ENCODE results near the gene HEG1.
"Not testable (repeated sequence)": the region's sequence is repeated elsewhere in the genome, so short reads cannot be mapped to it uniquely, and the experiment has no call there.

The HEG1 gene

GRCh38 chr3:125085166-125085565 is 29.4 kb upstream of the HEG1 start:
- no peaks in the 10 kb centered on the region for H3K4me1 ChIP-seq (ENCODE audit: low read depth, poor library complexity, severe bottlenecking)

GRCh38 chr3:125083776-125084175 is 28.0 kb upstream of the HEG1 start:
- Histone ChIP-seq H3K36me3 (ENCODE audit: insufficient read depth) (no peaks in the 10 kb centered on the region), H2AFZ (ENCODE audit: low read depth) (no peak overlapping the region), H3K27me3 (ENCODE audit: insufficient read depth, low read depth) (no peaks in the 10 kb centered on the region), H3K9ac (no peak overlapping the region), H3K4me1 (ENCODE audit: low read depth, poor library complexity, severe bottlenecking) (no peaks in the 10 kb centered on the region), H3K4me3 (IDR thresholded peaks at IDR 0.05; ENCODE audit: insufficient read depth, low read depth, low read length) (no peak overlapping the region), H3K27ac (no peak overlapping the region), H3K4me2 (no peak overlapping the region), H4K20me1 (ENCODE audit: insufficient read depth) (no peaks in the 10 kb centered on the region), H3K79me2 (ENCODE audit: insufficient read depth, low read depth) (no peaks in the 10 kb centered on the region)
- TF ChIP-seq CTCF (conservative IDR thresholded peaks at IDR 0.05; ENCODE audit: low read depth, low read length): no peak

More at GRCh38 chr3:125085166-125085565, 29.4 kb upstream of the HEG1 start:
- no peaks in the 10 kb centered on the region for H4K20me1 ChIP-seq (ENCODE audit: insufficient read depth)
- H3K4me3 ChIP-seq (IDR thresholded peaks at IDR 0.05; ENCODE audit: insufficient read depth, low read depth, low read length): no peak overlapping the region
- H3K9ac ChIP-seq: no peak overlapping the region
- no peak for TF ChIP-seq CTCF (conservative IDR thresholded peaks at IDR 0.05; ENCODE audit: low read depth, low read length)
- H3K27me3 ChIP-seq (ENCODE audit: insufficient read depth, low read depth): no peaks in the 10 kb centered on the region
- no peaks in the 10 kb centered on the region for H3K36me3 ChIP-seq (ENCODE audit: insufficient read depth)
- no peak overlapping the region for H3K27ac ChIP-seq
- no peak overlapping the region for H2AFZ ChIP-seq (ENCODE audit: low read depth)
- H3K79me2 ChIP-seq (ENCODE audit: insufficient read depth, low read depth): no peaks in the 10 kb centered on the region
- no peak overlapping the region for H3K4me2 ChIP-seq

- not testable (repeated sequence) for H3K4me1 ChIP-seq (ENCODE audit: low read depth, poor library complexity, severe bottlenecking); H2AFZ ChIP-seq (ENCODE audit: low read depth); H4K20me1 ChIP-seq (ENCODE audit: insufficient read depth); H3K79me2 ChIP-seq (ENCODE audit: insufficient read depth, low read depth); H3K27me3 ChIP-seq (ENCODE audit: insufficient read depth, low read depth); H3K9ac ChIP-seq; H3K4me3 ChIP-seq (IDR thresholded peaks at IDR 0.05; ENCODE audit: insufficient read depth, low read depth, low read length); H3K27ac ChIP-seq; H3K4me2 ChIP-seq; H3K36me3 ChIP-seq (ENCODE audit: insufficient read depth)
These were observed 26.5 kb upstream of the HEG1 start for GRCh38 chr3:125082339-125082738.

- Histone ChIP-seq H3K4me3 (IDR thresholded peaks at IDR 0.05; ENCODE audit: insufficient read depth, low read depth, low read length) (no peak overlapping the region), H3K27me3 (ENCODE audit: insufficient read depth, low read depth) (no peaks in the 10 kb centered on the region), H3K27ac (no peak overlapping the region), H3K36me3 (ENCODE audit: insufficient read depth) (no peaks in the 10 kb centered on the region), H3K4me1 (ENCODE audit: low read depth, poor library complexity, severe bottlenecking) (no peaks in the 10 kb centered on the region), H2AFZ (ENCODE audit: low read depth) (no peak overlapping the region), H3K79me2 (ENCODE audit: insufficient read depth, low read depth) (no peaks in the 10 kb centered on the region), H3K4me2 (no peak overlapping the region), H3K9ac (no peak overlapping the region), H4K20me1 (ENCODE audit: insufficient read depth) (no peaks in the 10 kb centered on the region)
- TF ChIP-seq CTCF (conservative IDR thresholded peaks at IDR 0.05; ENCODE audit: low read depth, low read length): no peak
These were observed 24.3 kb upstream of the HEG1 start for GRCh38 chr3:125080077-125080476.

GRCh38 chr3:125079675-125080045 is 23.9 kb upstream of the HEG1 start:
- no peak overlapping the region for H3K4me2 ChIP-seq
- TF ChIP-seq CTCF (conservative IDR thresholded peaks at IDR 0.05; ENCODE audit: low read depth, low read length): no peak
- no peak overlapping the region for H3K4me3 ChIP-seq (IDR thresholded peaks at IDR 0.05; ENCODE audit: insufficient read depth, low read depth, low read length)
- no peak overlapping the region for H3K9ac ChIP-seq
- no peaks in the 10 kb centered on the region for H4K20me1 ChIP-seq (ENCODE audit: insufficient read depth)
- no peak overlapping the region for H2AFZ ChIP-seq (ENCODE audit: low read depth)
- no peak overlapping the region for H3K27ac ChIP-seq
- H3K4me1 ChIP-seq (ENCODE audit: low read depth, poor library complexity, severe bottlenecking): no peaks in the 10 kb centered on the region
- no peaks in the 10 kb centered on the region for H3K36me3 ChIP-seq (ENCODE audit: insufficient read depth)
- no peaks in the 10 kb centered on the region for H3K27me3 ChIP-seq (ENCODE audit: insufficient read depth, low read depth)
- H3K79me2 ChIP-seq (ENCODE audit: insufficient read depth, low read depth): no peaks in the 10 kb centered on the region

Data from KMS-11 (cell line).